Myocyte (in vitro differentiated cells): ENCODE data around the gene CPSF4L. TPM values are rescaled to one million over a fixed set of nuclear protein-coding genes. Genes with fewer than 3 reads are reported as not detected.

Experiments
- DNase-seq: peaks from one replicate; pipeline ENCODE4 v3.0.0-alpha.2; 2012; ENCODE audit warnings: low read depth
- total RNA-seq: library from RNA; depleted of rRNA; stranded (reverse); fragments of >200 nt; gene quantifications from 2 replicates; pipeline ENCODE4 v1.2.3, GENCODE V29; 2014

Gene CPSF4L
- total RNA-seq, 1 donor from 2014 or later: not detected

GRCh38 chr17:73205459-73205961 lies 56.2 kb downstream of the CPSF4L start:
- peak; percentile 44 for DNase-seq

GRCh38 chr17:73203788-73204479 lies 57.7 kb downstream of the CPSF4L start:
- no peak for DNase-seq

- DNase-seq: no peak
Observed at GRCh38 chr17:73203135-73203787, 58.4 kb downstream of the CPSF4L start.

- DNase-seq: no peak
Observed at GRCh38 chr17:73201215-73202069, 60.2 kb downstream of the CPSF4L start.

- no peak for DNase-seq
Observed at GRCh38 chr17:73200476-73200875, 61.2 kb downstream of the CPSF4L start.

GRCh38 chr17:73199751-73200317 lies 61.8 kb downstream of the CPSF4L start:
- no peak for DNase-seq

GRCh38 chr17:73198930-73199260 lies 62.8 kb downstream of the CPSF4L start:
- DNase-seq: no peak

Other genes with a start within 250 kb of the CPSF4L start
- 9.1 and 9.4 TPM in 2 replicates for gene SLC39A11, start 169.2 kb downstream of the CPSF4L start, total RNA-seq
- gene SSTR2, start 96.9 kb downstream of the CPSF4L start, total RNA-seq: 0.05 and 0.11 TPM in 2 replicates
- 38.9 and 43.0 TPM in 2 replicates for gene COG1, start 68.8 kb downstream of the CPSF4L start, total RNA-seq
- 3.0 and 5.1 TPM in 2 replicates for gene CDC42EP4, start 50.1 kb upstream of the CPSF4L start, total RNA-seq